ENCODE measurements around the gene RFX2.

GRCh38 chr19:6070207-6070681 is 40.1 kb downstream of the RFX2 start:
- TF ChIP-seq ARNTL (CRISPR knock-in tag; IDR thresholded peaks at IDR 0.05; ENCODE audit: borderline replicate concordance, low read depth), result no peak
- TF ChIP-seq PATZ1 (CRISPR knock-in tag; IDR thresholded peaks at IDR 0.05; ENCODE audit: borderline replicate concordance), result no peak
- no peak for TF ChIP-seq CREB5 (CRISPR knock-in tag; IDR thresholded peaks at IDR 0.05; ENCODE audit: low read depth)
- no peak for TF ChIP-seq ZC3H10 (CRISPR knock-in tag; IDR thresholded peaks at IDR 0.05)
- TF ChIP-seq ZFP30 (CRISPR knock-in tag; IDR thresholded peaks at IDR 0.05), result no peak
